SU-DHL-6 (cell line): ENCODE measurements around the gene CLDN14.

Experiments used
- CTCF ChIP-seq: fragments of 200-600 bp; sonication (generic); IDR thresholded peaks from one replicate; pipeline ENCODE4 v1.5.1; 2017; ENCODE audit warnings: antibody characterized with exemption, mild to moderate bottlenecking, low read length, moderate library complexity; ENCODE audit not compliant: insufficient read depth, poor library complexity, severe bottlenecking
- EZH2phosphoT487 ChIP-seq: fragments of 200-600 bp; sonication (generic), shearing (Covaris generic); conservative IDR thresholded peaks from 2 replicates; pipeline ENCODE4 v1.6.1; 2018; ENCODE audit warnings: mild to moderate bottlenecking, antibody characterized with exemption, low read length, moderate library complexity, mixed read lengths

GRCh38 chr21:36517366-36518075, 37.6 kb upstream of the CLDN14 start:
- TF ChIP-seq CTCF (no peak), EZH2phosphoT487 (no peak)
